Measurements from ENCODE around the gene DRICH1.

DNA sequence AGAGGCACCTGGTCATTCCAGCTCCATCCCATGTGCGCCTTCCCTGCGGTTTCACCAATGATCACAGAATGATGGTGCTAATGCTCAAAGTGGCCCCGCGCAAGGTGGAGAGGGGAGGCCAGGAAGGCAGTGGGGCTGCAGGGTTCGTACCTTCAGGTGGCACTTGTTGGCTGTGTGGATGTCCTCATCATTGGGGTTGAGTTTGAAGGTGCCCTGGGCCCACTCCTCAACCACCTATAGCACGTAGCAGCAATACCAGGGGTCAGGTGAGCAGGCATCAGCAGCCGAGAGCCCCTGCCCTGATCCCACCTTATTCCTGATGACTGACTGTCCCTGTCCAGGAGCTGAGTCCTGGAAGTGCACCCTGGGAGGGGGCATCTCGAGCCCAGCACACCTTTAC is 20.6 kb upstream of the DRICH1 start:
- TF ChIP-seq, protein P1, sequence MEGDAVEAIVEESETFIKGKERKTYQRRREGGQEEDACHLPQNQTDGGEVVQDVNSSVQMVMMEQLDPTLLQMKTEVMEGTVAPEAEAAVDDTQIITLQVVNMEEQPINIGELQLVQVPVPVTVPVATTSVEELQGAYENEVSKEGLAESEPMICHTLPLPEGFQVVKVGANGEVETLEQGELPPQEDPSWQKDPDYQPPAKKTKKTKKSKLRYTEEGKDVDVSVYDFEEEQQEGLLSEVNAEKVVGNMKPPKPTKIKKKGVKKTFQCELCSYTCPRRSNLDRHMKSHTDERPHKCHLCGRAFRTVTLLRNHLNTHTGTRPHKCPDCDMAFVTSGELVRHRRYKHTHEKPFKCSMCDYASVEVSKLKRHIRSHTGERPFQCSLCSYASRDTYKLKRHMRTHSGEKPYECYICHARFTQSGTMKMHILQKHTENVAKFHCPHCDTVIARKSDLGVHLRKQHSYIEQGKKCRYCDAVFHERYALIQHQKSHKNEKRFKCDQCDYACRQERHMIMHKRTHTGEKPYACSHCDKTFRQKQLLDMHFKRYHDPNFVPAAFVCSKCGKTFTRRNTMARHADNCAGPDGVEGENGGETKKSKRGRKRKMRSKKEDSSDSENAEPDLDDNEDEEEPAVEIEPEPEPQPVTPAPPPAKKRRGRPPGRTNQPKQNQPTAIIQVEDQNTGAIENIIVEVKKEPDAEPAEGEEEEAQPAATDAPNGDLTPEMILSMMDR (IDR thresholded peaks at IDR 0.05) = no peak
- TF ChIP-seq POLR2AphosphoS5 (IDR thresholded peaks at IDR 0.05) = no peak

All from gastroesophageal sphincter (tissue), 3 donors.